K562 (cell line): ENCODE measurements around the gene ZNF749. TPM values are rescaled to one million over a fixed set of nuclear protein-coding genes. Genes with fewer than 3 reads are reported as not detected.

Source experiments
- ATF6 ChIP-seq: sonication (generic); formaldehyde crosslinking; IDR thresholded peaks from 2 replicates; pipeline ENCODE4 v1.4.0; 2020; ENCODE audit warnings: mild to moderate bottlenecking, missing genetic modification reagents
- CUX1 ChIP-seq: fragments of 200-800 bp; sonication (Bioruptor generic); IDR thresholded peaks from 2 replicates; pipeline ENCODE4 v1.6.1; 2016; ENCODE audit warnings: missing genetic modification characterization, missing compliant biosample characterization
- EGR1 ChIP-seq: fragments of 450-650 bp; conservative IDR thresholded peaks from 2 replicates; pipeline ENCODE4 v1.6.1; 2017; ENCODE audit warnings: mild to moderate bottlenecking
- FUS ChIP-seq: fragments of 200-400 bp; formaldehyde crosslinking; optimal IDR thresholded peaks from 2 replicates; pipeline ENCODE3; 2017; ENCODE audit warnings: low read depth, low read length
- GATA2 ChIP-seq: sonication (generic); formaldehyde crosslinking; IDR thresholded peaks from 2 replicates; pipeline ENCODE4 v1.4.0; 2020; ENCODE audit warnings: mild to moderate bottlenecking, missing genetic modification reagents
- GTF2F1 ChIP-seq: IDR thresholded peaks from 2 replicates; pipeline ENCODE4 v1.6.1; 2011; ENCODE audit warnings: low read depth, low read length, improper control_type of control experiment
- MITF ChIP-seq: IDR thresholded peaks from 2 replicates; pipeline ENCODE4 v1.6.1; 2014; ENCODE audit warnings: antibody characterized with exemption
- MLX ChIP-seq, 2 experiments: fragments of 450-650 bp in 1 of 2; sonication (generic) in 1 of 2; formaldehyde crosslinking; conservative IDR thresholded peaks; 2 replicates each; pipeline versions ENCODE4 v1.4.0 to v1.8.1; 2020 to 2022; ENCODE audit warnings: mild to moderate bottlenecking in 1 of 2, missing genetic modification reagents in 1 of 2
- PHB ChIP-seq: fragments of 250-450 bp; sonication (Bioruptor Pico); IDR thresholded peaks from 2 replicates; pipeline ENCODE4 v1.5.0; 2021
- RNF2 ChIP-seq: sonication (generic); IDR thresholded peaks from 2 replicates; pipeline ENCODE4 v1.6.1; 2016
- SNRNP70 ChIP-seq: fragments of 200-400 bp; formaldehyde crosslinking; optimal IDR thresholded peaks from 2 replicates; pipeline ENCODE3; 2017; ENCODE audit warnings: low read depth, low read length
- UBTF ChIP-seq, 2 experiments: IDR thresholded peaks; 2 replicates each; pipeline ENCODE4 v1.6.1; 2012; ENCODE audit warnings: improper control_type of control experiment in 2 of 2, low read depth in 2 of 2, low read length in 2 of 2, borderline replicate concordance in 1 of 2
- ZNF253 ChIP-seq: fragments of 250-450 bp; sonication (Bioruptor Pico); conservative IDR thresholded peaks from 2 replicates; pipeline ENCODE4 v1.6.1; 2021; ENCODE audit warnings: mild to moderate bottlenecking
- ZNF431 ChIP-seq: sonication (generic); formaldehyde crosslinking; IDR thresholded peaks from 2 replicates; pipeline ENCODE4 v1.8.0; 2022; ENCODE audit warnings: mild to moderate bottlenecking, missing genetic modification reagents
- polyA plus RNA-seq, 8 experiments: library from polyadenylated mRNA; depleted of rRNA in 4 of 8; stranded (reverse) in 5 of 8; unstranded in 3 of 8; fragments of >200 nt; fragmentation: Nextera tagmentation in 2 of 8; fragmentation: Illumina TruSeq in 1 of 8; extraction: Ambion mirVana in 2 of 8; extraction: Trizol in 1 of 8; gene quantifications; 2 replicates each; pipeline versions ENCODE4 v1.2.1 to v1.2.3, GENCODE V29; 2011 to 2014; ENCODE audit warnings: inconsistent platforms in 1 of 8, missing spikeins in 1 of 8
- total RNA-seq, 7 experiments: library from RNA; depleted of rRNA in 6 of 7; stranded (reverse); fragments of >200 nt in 6 of 7; fragmentation: Illumina TruSeq in 2 of 7; extraction: Trizol in 2 of 7; gene quantifications; 2 replicates each; pipeline versions ENCODE4 v1.2.1 to v1.2.3, GENCODE V29; 2011 to 2021; ENCODE audit warnings: low replicate concordance in 1 of 7

The ZNF749 gene
- total and polyA plus RNA-seq, 9 of the 15 experiments (the other 6 are each of a cell fraction or from before 2014, with no cell fraction given) = 5.3 to 33.2 (median 15.0) TPM

- no peak for TF ChIP-seq GATA2 (CRISPR knock-in tag)
- TF ChIP-seq RNF2 = peak; percentile 68
- no peak for TF ChIP-seq ZNF253
- peak; percentile 89 for TF ChIP-seq EGR1
- TF ChIP-seq ATF6 (CRISPR knock-in tag) = no peak
- TF ChIP-seq ZNF431 (CRISPR knock-in tag) = no peak
- no peak for TF ChIP-seq FUS
- no peak for TF ChIP-seq MITF
- TF ChIP-seq CUX1 (CRISPR knock-in tag) = no peak
- TF ChIP-seq SNRNP70 = no peak
- peak; percentile 52 for TF ChIP-seq GTF2F1
- TF ChIP-seq UBTF (IDR thresholded peaks at IDR 0.05; ENCODE audit: borderline replicate concordance in 1 of 2, low read depth in 2 of 2, low read length in 2 of 2) = 0 out of 4 replicates have a peak, but pooled peaks of 1 of the 2 experiments have one; percentile 18
- TF ChIP-seq MLX (CRISPR knock-in tag; conservative IDR thresholded peaks at IDR 0.05) = no peak
- TF ChIP-seq PHB (CRISPR knock-in tag) = no peak
Observed at GRCh38 chr19:57435062-57435978, at the start of gene ZNF749 (continued).
